Lower lobe of right lung (tissue), 2 donors: ENCODE results near the gene LENG9. TPM values are rescaled to one million over a fixed set of nuclear protein-coding genes. Genes with fewer than 3 reads are reported as not detected.
"Not testable (repeated sequence)": the region's sequence is repeated elsewhere in the genome, so short reads cannot be mapped to it uniquely, and the experiment has no call there.

ENCODE experiments used
- ATAC-seq, 2 donors: fragments of 200-7000 bp; cut with Tn5 transposase; one replicate each; pipeline ENCODE4 v1.9.1; 2020 to 2022; ENCODE audit warnings: mild to moderate bottlenecking in 2 of 2, moderate library complexity in 2 of 2
- DNase-seq: peaks from one replicate; pipeline ENCODE4 v3.0.0-alpha.2; 2020
- H3K27ac ChIP-seq: fragments of 200-600 bp; one replicate; pipeline ENCODE4 v1.8.0; 2022
- H3K27me3 ChIP-seq: fragments of 200-600 bp; one replicate; pipeline ENCODE4 v1.8.0; 2022; ENCODE audit warnings: low read depth
- H3K36me3 ChIP-seq: fragments of 200-600 bp; one replicate; pipeline ENCODE4 v1.8.0; 2022; ENCODE audit warnings: mild to moderate bottlenecking
- H3K4me1 ChIP-seq: fragments of 200-600 bp; one replicate; pipeline ENCODE4 v1.8.0; 2022
- H3K4me3 ChIP-seq: fragments of 200-600 bp; one replicate; pipeline ENCODE4 v1.8.0; 2022; ENCODE audit warnings: mild to moderate bottlenecking
- H3K9me3 ChIP-seq: fragments of 200-600 bp; one replicate; pipeline ENCODE4 v1.8.0; 2022
- intact Hi-C: fragments of 100-400 bp; cut with DNase I; formaldehyde crosslinking; loops from one replicate; pipeline ENCODE4 v1.11.0; 2022
- long read RNA-seq: library from polyadenylated mRNA; unstranded; transcript quantifications from one replicate; pipeline ENCODE4 v2.0.0, GENCODE V29; 2021
- total RNA-seq: library from RNA; stranded (reverse); fragmentation: NEBNext Ultra II Directional; extraction: Animal tissue kit (Norgen Biotek cat#: 25700); gene quantifications from one replicate; pipeline ENCODE4 v1.2.1, GENCODE V29; 2021
- TF ChIP-seq, protein P1 (sequence below): fragments of 200-600 bp; IDR thresholded peaks from one replicate; pipeline ENCODE4 v1.8.0; 2022; ENCODE audit warnings: antibody characterized with exemption, mild to moderate bottlenecking
- donor health status: DM: no; HTN: yes; CAD: no; lungs with severe emphysema.

Gene LENG9
- total RNA-seq = 7.3 TPM
- long read RNA-seq = 0 reads

DNA sequence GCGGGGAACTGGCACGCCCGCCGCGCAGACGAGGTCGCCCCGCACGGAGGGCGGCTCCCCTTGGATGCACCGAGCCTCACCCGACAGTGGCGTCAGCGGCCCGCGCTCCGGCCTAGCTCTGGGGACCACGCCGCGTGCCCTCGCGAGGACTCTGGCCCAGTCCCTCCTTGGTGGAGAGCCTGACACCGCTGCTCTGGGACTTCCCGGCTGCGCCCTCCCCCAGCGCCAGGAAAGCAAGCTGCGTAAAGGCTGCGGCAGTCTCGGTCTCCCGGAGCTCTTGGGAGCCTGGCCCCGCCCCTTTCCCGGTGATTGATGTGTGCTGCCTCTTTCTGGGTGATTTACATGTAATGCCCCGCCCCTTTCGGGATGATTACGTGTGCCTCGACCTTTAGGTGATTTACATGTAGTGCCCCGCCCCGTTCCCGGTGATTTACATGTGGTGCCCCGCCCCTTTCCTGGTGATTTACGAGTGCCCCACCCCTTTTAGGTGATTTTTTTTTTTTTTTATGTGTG is at the start of gene LENG9:
Gene LENG9 (minus strand): TSS at position 248 of the 513 bp plus-strand sequence. CDS start 252 bp downstream, outside the sequence.
- Histone ChIP-seq H3K4me1 (peaks cover 52% of the 10 kb centered on the region), H3K27me3 (no peaks in the 10 kb centered on the region)
- intact Hi-C loops = no loop called here

DNA sequence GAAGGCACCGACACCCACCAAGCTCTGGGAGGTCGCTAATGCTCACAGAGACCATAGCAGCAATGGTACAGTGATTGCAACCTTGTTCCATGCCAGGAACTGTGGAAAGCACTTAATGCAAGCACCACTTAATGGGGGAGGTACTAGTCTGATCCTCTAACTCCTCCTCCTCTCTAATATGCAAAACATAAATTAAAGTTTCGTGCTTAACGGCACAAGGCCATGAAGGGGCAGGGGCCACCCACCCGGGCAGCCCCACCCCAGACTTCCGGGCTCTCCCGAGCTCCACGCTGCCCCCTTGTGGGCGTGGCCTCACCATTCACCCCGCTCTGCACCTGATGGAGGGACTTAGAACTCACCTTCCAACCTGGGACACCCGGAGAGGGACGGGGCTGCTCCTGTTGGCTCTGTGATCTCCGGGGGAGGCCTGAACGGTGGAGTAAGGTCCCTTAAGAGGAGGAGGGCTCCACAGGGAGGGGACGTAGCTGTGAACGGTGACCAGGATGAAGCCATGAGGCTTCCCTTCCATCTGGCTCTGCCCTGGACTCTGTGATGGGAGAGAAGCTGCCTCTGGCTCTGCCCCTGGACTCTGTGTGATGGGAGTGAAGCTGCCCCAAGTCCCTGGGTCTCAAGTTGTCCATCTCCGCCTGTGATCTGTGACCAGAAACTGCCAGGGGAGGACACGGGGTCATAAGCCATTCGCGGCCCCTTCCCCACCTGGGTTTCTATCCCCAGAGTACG is 45.8 kb upstream of the LENG9 start:
- not testable (repeated sequence) for H3K27ac ChIP-seq

More for the DNA sequence above, at the start of gene LENG9:
- Histone ChIP-seq H3K27ac (peak within 1 kb of the TSS; percentile 98), H3K9me3 (no peaks in the 10 kb centered on the region), H3K36me3 (peaks cover 37% of the 10 kb centered on the region), H3K4me3 (peak within 1 kb of the TSS; percentile 75)
- peak; percentile 80 to 88 for ATAC-seq
- peak; percentile 100 for DNase-seq
- TF ChIP-seq, protein P1, sequence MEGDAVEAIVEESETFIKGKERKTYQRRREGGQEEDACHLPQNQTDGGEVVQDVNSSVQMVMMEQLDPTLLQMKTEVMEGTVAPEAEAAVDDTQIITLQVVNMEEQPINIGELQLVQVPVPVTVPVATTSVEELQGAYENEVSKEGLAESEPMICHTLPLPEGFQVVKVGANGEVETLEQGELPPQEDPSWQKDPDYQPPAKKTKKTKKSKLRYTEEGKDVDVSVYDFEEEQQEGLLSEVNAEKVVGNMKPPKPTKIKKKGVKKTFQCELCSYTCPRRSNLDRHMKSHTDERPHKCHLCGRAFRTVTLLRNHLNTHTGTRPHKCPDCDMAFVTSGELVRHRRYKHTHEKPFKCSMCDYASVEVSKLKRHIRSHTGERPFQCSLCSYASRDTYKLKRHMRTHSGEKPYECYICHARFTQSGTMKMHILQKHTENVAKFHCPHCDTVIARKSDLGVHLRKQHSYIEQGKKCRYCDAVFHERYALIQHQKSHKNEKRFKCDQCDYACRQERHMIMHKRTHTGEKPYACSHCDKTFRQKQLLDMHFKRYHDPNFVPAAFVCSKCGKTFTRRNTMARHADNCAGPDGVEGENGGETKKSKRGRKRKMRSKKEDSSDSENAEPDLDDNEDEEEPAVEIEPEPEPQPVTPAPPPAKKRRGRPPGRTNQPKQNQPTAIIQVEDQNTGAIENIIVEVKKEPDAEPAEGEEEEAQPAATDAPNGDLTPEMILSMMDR = no peak

DNA sequence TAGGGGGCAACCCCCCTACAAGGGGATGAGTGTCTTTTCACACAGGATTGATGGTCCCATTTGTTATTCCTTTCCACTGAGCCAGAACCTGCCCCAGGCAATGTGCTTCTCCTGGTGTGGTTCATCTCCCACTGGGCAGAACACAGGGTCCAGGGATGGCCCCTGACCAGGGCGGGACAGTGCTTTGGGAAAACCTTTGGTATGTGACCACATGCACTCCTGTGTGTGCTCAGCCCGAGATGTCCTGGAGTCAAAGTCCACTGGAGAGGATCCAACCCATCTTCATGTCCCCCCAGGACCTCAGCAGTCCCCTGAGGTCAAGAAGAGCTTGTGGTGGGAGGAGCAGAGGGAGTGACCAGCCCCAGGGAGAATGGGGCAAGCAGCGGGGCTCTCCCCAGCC is 44.9 kb upstream of the LENG9 start:
- intact Hi-C loops, H3K4me1 ChIP-seq, DNase-seq, H3K36me3 ChIP-seq, H3K9me3 ChIP-seq, H3K27ac ChIP-seq, H3K4me3 ChIP-seq: not testable (repeated sequence)
- peaks cover 14% of the 10 kb centered on the region for H3K27me3 ChIP-seq
- ATAC-seq = peak; percentile 22 to 31

More for the DNA sequence above, 45.8 kb upstream of the LENG9 start:
- H3K4me3 ChIP-seq, H3K36me3 ChIP-seq, H3K9me3 ChIP-seq, DNase-seq, H3K4me1 ChIP-seq, intact Hi-C loops: not testable (repeated sequence)
- peaks cover 14% of the 10 kb centered on the region for H3K27me3 ChIP-seq
- TF ChIP-seq, protein P1 = peak; percentile 8
- peak; percentile 47 to 66 for ATAC-seq

DNA sequence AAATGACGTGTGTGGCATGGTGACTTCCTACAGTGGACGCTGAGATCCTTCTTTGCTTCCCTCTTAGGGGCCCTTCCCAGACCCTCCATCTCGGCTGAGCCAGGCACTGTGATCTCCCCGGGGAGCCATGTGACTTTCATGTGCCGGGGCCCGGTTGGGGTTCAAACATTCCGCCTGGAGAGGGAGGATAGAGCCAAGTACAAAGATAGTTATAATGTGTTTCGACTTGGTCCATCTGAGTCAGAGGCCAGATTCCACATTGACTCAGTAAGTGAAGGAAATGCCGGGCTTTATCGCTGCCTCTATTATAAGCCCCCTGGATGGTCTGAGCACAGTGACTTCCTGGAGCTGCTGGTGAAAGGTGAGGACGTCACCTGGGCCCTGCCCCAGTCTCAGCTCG is 44.2 kb upstream of the LENG9 start:
- Histone ChIP-seq H3K27ac (no peak overlapping the region), H3K9me3 (no peaks in the 10 kb centered on the region), H3K4me3 (no peak overlapping the region), H3K36me3 (no peaks in the 10 kb centered on the region), H3K27me3 (peaks cover 14% of the 10 kb centered on the region), H3K4me1 (no peaks in the 10 kb centered on the region)
- intact Hi-C loops = no loop called here
- TF ChIP-seq, protein P1 = no peak
- DNase-seq (no peak), ATAC-seq (no peak)

DNA sequence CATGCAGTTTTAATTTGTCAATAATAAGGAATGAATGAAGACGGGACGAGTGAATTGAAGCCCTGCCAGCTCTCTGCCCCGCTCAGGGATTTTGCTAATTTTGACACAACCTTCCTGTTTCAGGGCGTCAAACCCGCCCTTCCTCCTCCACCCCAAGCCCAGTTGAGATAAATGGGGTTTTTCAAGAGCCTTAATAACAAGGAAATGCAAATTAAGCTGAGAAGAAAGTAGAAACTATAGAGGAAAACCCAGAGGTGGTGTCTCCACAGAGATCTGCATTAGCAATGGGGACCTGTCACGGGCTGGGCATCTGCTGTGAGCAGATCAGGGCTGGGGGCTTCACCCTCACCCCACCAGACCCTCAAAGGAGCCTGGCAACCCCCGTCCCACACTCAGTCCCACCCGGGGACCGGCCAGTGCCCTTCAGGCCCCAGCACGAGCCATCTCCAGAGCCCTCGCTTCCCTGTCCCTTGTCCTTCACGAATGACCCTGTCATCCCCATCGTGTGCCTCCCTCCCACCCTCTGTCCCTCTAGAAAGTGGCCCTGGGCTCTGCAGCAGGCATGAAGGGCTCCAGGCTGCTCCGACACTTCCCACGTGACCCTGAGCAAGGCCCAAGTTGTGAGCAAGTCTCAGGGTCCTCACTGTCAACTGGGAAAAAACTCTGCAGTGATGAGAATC is 43.6 kb upstream of the LENG9 start:
- DNase-seq, H3K9me3 ChIP-seq, H3K36me3 ChIP-seq, intact Hi-C loops, H3K4me3 ChIP-seq, H3K27ac ChIP-seq, H3K4me1 ChIP-seq: not testable (repeated sequence)
- H3K27me3 ChIP-seq = peaks cover 14% of the 10 kb centered on the region
- ATAC-seq = peak in 1 of 2 donors; percentile 33

DNA sequence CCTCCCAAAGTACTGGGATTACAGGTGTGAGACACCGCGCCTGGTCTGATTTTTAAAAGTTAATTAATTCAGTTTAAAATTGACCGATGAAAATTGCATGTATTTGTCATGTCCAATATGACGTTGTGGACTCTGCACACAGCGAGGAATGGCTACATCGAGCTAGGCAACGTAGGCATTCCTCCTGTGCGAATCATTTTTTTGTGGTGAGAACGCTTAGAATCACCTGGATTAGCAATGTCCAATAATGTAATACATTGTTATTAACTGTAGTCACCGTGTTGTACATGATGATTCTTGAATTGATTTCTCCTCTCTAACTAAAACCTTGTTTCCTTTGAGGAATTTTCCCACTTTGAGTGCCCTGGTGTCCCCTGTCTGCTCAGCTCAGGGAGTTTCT is 42.5 kb upstream of the LENG9 start:
- Histone ChIP-seq H3K9me3 (no peaks in the 10 kb centered on the region), H3K27me3 (peaks cover 14% of the 10 kb centered on the region), H3K36me3 (no peaks in the 10 kb centered on the region), H3K4me1 (no peaks in the 10 kb centered on the region), H3K27ac (no peak overlapping the region), H3K4me3 (no peak overlapping the region)
- TF ChIP-seq, protein P1 = no peak
- ATAC-seq = no peak
- intact Hi-C loops = no loop called here
- no peak for DNase-seq

DNA sequence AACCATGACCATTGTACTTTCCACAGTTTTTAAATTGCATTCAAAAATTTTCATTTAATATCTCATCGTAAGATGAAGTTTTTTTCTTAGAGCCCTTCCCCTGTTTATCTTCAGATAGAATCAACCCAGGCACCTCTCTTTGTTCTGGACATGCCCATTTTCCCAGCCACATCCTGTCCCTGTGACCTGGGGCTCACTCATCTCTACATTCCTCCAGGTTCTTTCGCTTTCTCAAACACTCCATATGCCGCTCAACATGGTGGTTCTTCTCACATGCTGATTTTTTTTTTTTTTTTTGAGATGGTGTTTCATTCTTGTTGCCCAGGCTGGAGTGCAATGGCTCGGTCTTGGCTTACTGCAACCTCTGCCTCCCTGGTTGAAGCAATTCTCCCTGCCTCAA is 42.0 kb upstream of the LENG9 start:
- H3K4me3 ChIP-seq, H3K4me1 ChIP-seq, DNase-seq, H3K36me3 ChIP-seq, H3K9me3 ChIP-seq, H3K27ac ChIP-seq, ATAC-seq, intact Hi-C loops: not testable (repeated sequence)
- H3K27me3 ChIP-seq = peaks cover 14% of the 10 kb centered on the region
